GM21447 (cell line): Measurements from ENCODE around the gene ZNF350.
"Not testable (repeated sequence)": the region's sequence is repeated elsewhere in the genome, so short reads cannot be mapped to it uniquely, and the experiment has no call there.

ENCODE experiments used
- ATAC-seq: cut with Tn5 transposase; IDR thresholded peaks from one replicate; pipeline ENCODE4 v1.9.1; 2021; ENCODE audit not compliant: unreplicated experiment

Gene ZNF350

DNA sequence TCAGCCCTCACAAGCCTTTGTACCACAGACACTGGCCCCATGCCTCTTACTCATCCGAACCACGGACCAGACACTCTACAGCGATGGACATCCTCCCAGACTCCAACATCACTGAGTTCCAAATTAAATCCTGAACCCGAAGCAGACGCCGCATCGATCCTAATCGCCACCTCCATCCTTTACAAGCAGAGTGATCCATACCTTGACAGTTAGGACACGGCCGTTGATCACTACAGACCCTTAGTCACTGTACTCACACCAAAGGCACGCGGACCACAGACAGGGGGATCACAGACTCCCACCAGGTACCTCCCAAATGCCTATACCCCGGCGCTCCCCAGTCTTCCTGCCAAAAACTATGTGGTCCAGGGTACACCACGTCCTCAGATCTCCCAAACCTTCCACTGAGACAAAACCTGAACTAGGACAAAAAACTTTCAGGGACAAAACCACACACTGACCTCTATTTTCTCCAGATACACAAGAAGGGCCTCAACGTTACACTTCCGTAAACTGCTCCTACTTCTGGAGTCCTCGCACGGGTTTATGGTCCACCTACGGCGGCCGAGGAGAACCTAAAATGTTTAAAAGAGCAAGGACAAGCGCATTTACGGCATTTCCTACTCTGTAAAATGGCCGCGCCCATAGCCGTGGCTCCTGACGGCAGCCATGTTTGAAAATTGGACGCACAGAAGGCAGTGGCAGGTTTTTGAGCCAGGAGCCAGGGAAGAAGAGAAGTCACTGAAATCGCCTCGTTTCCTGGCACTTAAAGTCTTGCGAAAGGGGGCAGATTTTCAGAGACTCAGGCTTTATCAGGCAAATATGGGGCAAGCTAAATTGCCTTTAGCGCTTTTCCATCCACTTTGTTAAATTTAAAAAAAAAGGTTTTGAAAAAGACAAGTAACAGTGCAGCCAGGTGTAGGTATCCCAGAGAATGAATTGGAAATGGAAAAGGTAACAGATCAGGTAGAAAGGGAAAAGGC lies at the start of gene ZNF350:
ZNF350 (minus strand) TSS at position 532 of the 983 bp plus-strand sequence. CDS start 12,480 bp downstream, outside the sequence.
- peak; percentile 95 for ATAC-seq

DNA sequence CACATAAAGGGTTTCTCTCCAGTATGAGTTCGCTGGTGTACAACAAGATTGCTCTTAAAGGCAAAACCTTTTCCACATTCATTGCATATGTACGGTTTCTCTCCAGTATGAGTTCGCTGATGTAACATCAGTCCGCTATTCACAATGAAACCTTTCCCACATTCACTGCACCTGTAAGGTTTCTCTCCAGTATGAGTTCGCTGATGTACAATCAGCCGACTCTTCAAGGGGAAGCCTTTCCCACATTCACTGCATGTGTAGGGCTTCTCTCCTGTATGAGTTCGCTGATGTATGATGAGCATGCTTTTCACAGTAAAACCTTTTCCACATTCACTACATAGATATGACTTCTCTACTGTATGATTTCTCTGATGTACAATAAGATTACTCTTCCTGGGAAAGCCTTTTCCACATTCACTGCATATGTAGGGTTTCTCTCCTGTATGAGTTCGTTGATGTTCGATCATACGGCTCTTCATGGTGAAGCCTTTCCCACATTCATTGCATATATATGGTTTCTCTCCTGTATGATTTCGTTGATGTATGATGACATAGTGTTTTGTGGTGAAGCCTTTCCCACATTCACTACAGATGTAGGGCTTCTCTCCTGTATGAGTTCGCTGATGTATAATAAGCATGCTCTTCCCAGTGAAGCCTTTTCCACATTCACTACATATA lies 47.5 kb upstream of the ZNF350 start:
- ATAC-seq: no peak

GRCh38 chr19:52028780-52029123 lies 42.1 kb upstream of the ZNF350 start:
- ATAC-seq: peak; percentile 16

GRCh38 chr19:52028027-52028779 lies 41.6 kb upstream of the ZNF350 start, which contains the start of gene ZNF614:
Gene ZNF614 (minus strand): TSS chr19:52028379. CDS start chr19:52025745, 2,634 bp downstream.
- ATAC-seq: peak; percentile 82

GRCh38 chr19:52026255-52026990 lies 39.8 kb upstream of the ZNF350 start:
- ATAC-seq: not testable (repeated sequence)

DNA sequence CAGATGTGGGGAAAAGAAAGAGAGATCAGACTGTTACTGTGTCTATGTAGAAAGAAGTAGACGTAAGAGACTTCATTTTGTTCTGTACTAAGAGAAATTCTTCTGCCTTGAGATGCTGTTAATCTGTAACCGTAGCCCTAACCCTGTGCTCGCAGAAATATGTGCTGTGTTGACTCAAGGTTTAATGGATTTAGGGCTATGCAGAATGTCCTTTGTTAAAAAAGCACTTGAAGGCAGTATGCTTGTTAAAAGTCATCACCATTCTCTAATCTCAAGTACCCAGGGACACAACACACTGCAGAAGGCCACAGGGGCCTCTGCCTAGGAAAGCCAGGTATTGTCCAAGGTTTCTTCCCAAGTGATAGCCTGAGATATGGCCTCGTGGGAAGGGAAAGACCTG lies 37.8 kb upstream of the ZNF350 start:
- not testable (repeated sequence) for ATAC-seq

DNA sequence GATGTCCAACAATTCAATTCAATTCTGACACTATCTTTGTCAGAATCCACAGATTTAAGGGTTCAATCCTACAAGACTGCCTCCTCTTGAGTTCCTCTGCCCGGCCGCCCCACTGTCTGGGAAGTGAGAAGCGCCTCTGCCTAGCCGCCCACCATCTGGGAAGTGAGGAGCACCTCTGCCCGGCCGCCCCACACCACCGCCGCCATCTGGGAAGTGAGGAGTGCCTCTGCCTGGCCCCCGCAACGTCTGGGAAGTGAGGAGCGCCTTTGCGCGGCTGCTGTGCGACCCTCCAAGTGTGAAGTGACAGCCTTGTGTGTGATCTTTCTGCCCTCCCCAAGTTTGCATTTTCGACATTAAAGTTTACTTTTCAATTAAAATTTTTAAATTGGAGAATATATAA lies 35.6 kb upstream of the ZNF350 start:
- no peak for ATAC-seq

- no peak for ATAC-seq
Measured at GRCh38 chr19:52020506-52020905, 33.9 kb upstream of the ZNF350 start.

DNA sequence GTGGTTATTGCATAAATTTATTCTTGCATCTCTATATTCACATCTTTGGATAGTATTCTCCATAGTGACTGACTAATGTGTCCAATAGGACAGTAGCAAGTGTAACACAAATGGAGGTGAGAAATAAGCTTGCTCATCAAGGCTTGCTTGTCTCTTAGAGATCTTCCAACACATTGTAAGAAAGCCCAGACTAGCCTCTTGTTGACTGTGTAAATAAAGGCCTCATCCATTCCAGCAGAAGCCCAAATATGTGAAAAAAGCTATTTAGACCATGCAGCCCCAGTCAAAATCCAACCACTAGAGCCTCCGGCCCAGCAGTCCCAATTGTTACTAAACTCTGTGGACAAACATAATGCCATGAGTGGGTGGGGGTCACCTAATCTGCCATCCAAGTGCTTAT lies 24.0 kb upstream of the ZNF350 start:
- ATAC-seq: no peak

DNA sequence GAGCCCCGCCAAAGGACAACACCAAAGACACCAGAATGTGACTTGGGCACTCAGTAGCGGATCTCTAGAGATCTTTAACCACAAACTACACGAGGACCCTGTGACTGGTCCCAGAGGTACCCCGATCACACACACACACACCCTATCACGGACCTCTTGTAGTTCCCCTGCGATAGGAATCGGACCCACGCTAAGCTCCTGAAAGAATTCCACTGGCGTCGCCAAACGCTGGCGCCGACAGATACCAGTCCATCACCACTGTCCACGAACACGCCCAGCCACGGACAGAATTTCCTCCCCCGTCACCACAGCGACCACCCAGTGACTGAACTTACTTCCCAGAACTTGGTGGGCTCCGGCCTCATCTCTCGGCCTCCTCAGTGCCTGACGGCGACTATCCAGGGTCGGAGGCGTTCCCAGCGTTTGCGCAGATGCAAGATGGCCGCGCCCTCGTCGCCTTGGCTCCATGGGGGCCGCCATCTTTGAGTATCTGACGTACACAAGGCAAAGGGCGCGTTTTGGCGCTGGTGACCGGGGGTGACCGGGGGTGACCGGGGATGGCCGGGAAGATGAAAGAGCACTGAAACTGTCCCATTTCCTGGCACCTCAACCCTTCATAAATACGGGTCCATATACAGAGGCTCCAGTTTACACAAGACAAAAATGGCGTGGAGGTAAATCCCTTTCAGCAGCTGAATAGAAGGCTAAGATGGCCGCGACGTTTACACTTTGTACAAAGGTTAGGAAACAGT lies 21.3 kb upstream of the ZNF350 start, which contains the start of gene ZNF615:
ZNF615 (minus strand) TSS at position 406 of the 752 bp plus-strand sequence. CDS start 4,500 bp downstream, outside the sequence.
- ATAC-seq: peak; percentile 89

GRCh38 chr19:52007451-52007805 lies 20.8 kb upstream of the ZNF350 start:
- ATAC-seq: peak; percentile 29

GRCh38 chr19:51994048-51994644 lies 7.5 kb upstream of the ZNF350 start:
- no peak for ATAC-seq

- no peak for ATAC-seq
Measured at GRCh38 chr19:51993422-51993821, 6.8 kb upstream of the ZNF350 start.

DNA sequence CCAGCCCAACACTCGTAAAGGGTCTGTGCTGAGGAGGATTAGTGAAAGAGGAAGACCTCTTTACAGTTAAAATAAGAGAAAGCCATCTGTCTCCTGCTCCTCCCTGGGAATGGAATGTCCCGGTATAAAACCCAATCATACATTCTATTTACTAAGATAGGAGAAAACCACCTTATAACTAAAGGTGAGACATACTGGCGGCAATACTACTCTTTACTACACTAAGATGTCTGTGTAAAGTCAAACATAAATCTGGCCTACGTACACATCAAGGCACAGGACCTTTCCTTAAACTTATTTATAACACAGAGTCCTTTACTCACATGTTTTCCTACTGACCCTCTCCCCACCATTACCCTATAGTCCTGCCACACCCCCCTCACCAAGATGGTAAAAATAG lies 3.3 kb downstream of the ZNF350 start:
- ATAC-seq: no peak

DNA sequence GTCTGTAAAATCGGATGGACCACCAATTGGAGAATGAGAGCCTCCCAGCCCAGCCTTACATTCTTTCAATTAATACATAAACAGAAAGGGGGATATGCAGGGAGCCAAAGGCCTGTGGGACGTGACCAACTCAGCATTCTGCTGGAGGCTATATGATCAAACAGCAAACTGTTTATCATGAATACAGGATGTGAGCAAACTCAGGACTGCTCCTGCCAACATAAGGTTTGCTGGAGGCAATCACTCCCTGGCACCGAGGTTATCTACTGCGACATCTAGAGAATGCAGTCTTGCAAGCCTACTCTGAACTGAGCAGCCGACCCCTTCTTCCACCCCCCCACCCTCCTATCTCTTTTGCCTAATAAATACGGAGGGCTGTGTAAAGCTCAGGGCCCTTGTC lies 5.7 kb downstream of the ZNF350 start:
- not testable (repeated sequence) for ATAC-seq

DNA sequence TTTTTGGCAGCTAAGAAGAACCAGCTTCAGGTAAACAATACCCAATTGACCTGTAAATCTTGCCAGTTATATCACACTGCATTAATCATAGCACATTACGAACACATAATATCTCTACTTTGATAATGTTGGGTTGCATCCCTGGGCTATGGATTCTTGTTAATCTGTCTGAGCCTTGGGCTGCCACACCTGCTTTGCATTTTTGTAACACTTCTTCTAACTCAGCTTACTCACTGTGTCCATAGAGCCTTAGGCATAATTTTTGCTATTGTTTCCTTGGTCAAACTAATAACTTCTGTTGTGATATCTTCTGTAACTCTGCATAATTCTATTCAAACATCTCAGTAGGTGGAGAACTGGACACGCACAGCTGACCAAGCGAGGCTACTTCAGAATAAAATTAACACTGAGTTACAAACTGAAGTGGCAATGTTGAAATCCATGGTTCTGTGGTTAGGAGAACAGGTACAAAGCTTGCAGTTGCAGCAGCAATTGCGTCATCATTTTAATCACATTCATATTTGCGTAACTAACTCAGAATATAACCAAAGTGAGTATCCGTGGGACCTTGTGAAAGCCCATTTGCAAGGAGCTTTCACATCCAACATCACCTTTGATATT lies 6.4 kb downstream of the ZNF350 start:
- ATAC-seq: no peak

GRCh38 chr19:51978882-51979281 lies 7.8 kb downstream of the ZNF350 start:
- ATAC-seq: no peak

- no peak for ATAC-seq
Measured at GRCh38 chr19:51977346-51977745, 9.3 kb downstream of the ZNF350 start.

GRCh38 chr19:51976852-51977251 lies 9.8 kb downstream of the ZNF350 start:
- ATAC-seq: no peak
